Measurements from ENCODE around the gene PPTC7.

PPTC7 gene

DNA sequence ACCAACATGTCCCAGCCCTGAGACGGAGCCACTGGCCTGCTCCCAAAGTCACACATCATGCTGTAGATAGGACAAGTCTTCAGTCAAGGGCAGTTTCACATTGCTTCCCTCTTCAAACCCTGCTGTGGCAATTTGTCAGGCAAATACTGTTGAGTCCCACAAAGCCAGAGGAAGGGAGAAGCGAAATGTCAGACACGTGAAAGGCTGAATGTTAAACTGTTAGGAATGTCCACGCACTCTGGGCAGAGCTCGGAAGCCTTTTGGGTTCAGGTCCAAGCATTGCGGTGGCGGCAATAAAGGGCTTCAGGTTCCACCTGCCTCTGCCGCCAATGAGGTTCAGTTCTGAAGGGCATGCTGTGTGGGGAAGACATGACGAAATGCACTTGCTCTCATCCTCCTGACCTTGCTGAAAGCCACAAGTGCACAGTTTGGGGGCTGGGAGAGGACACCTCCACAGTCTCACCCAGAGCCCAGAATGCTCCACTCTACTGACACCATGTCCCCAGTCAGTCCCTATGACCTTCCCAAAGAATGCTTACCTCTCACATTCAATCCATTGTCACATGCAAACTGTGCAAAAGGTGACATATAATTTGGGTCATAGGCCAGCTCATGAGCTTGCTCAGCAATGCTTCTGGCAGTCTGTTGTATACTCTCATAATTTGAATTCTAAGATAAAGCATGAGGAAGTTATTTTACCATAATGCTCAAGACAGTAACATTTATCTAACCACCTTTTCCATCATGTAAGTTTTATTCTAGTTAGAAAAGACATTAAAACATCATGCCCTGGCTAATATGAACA lies 45.3 kb downstream of the PPTC7 start:
- Histone ChIP-seq H3K9me3 (ENCODE audit: control insufficient read depth, insufficient read depth, low read length) (no peaks in the 10 kb centered on the region), H3K27ac (ENCODE audit: low read depth, low read length) (no peak overlapping the region), H3K27me3 (ENCODE audit: control insufficient read depth, low read length) (no peaks in the 10 kb centered on the region), H3K36me3 (ENCODE audit: control insufficient read depth, low read length) (peaks cover 81% of the 10 kb centered on the region), H3K4me1 (ENCODE audit: control insufficient read depth, low read length) (peaks cover 20% of the 10 kb centered on the region), H3K4me3 (ENCODE audit: low read length) (no peak overlapping the region), H4K20me1 (ENCODE audit: control insufficient read depth, insufficient read depth, low read depth, low read length) (no peaks in the 10 kb centered on the region), H3K4me2 (ENCODE audit: low read length) (no peak overlapping the region), H3K79me2 (ENCODE audit: control insufficient read depth, low read length) (peaks cover 41% of the 10 kb centered on the region), H3F3A (ENCODE audit: control insufficient read depth, insufficient read depth) (peaks cover 8% of the 10 kb centered on the region; the same call in 1 of the 2 replicates), H3K9me2 (replicated peaks; ENCODE audit: control insufficient read depth, low read length) (no peaks in the 10 kb centered on the region)
- no peak for TF ChIP-seq EZH2phosphoT487 (IDR thresholded peaks at IDR 0.05; ENCODE audit: borderline replicate concordance, low read length)
- TF ChIP-seq, protein P1, sequence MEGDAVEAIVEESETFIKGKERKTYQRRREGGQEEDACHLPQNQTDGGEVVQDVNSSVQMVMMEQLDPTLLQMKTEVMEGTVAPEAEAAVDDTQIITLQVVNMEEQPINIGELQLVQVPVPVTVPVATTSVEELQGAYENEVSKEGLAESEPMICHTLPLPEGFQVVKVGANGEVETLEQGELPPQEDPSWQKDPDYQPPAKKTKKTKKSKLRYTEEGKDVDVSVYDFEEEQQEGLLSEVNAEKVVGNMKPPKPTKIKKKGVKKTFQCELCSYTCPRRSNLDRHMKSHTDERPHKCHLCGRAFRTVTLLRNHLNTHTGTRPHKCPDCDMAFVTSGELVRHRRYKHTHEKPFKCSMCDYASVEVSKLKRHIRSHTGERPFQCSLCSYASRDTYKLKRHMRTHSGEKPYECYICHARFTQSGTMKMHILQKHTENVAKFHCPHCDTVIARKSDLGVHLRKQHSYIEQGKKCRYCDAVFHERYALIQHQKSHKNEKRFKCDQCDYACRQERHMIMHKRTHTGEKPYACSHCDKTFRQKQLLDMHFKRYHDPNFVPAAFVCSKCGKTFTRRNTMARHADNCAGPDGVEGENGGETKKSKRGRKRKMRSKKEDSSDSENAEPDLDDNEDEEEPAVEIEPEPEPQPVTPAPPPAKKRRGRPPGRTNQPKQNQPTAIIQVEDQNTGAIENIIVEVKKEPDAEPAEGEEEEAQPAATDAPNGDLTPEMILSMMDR (IDR thresholded peaks at IDR 0.05; ENCODE audit: low read depth, low read length, poor library complexity, severe bottlenecking) = no peak

DNA sequence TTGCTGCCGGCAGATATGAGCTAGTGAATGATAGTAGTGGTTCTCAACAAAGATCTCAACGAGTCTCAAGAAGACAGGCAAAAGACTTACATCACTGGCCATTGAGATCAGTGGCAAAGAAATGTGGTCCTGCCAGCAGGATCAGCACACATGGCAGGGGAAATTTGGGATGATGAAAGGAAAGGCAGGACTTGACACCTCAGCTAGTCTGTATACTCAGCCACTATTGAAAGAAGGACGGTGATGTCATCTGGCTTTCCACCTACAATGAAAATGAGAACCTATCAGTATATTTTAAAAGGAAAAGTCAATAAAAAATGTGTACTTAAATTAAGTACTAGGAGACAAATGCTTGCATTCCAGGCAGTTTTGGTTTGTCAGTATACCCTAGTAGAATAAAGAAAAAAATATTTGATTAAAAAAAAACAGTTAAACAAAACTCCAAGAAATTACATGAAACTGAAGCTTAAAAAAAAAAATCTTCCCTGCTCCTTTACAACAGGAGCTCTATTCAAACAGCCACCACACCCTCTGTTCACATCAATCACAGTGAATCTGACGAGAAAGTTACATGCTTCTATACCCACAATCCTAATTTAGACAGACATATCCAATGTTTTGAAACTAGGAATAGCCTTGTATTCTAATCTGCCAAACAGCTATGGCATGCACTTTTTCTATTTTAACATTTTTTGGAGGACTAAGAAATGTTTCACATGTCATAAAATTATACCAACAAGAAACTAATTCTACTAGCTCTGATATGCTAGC lies 46.1 kb downstream of the PPTC7 start:
- Histone ChIP-seq H3F3A (ENCODE audit: control insufficient read depth, insufficient read depth) (peaks cover 9% of the 10 kb centered on the region; the same call in 1 of the 2 replicates), H3K4me3 (ENCODE audit: low read length) (no peak overlapping the region), H3K27ac (ENCODE audit: low read depth, low read length) (no peak overlapping the region), H3K4me1 (ENCODE audit: control insufficient read depth, low read length) (peaks cover 28% of the 10 kb centered on the region), H4K20me1 (ENCODE audit: control insufficient read depth, insufficient read depth, low read depth, low read length) (no peaks in the 10 kb centered on the region), H3K27me3 (ENCODE audit: control insufficient read depth, low read length) (no peaks in the 10 kb centered on the region), H3K9me3 (ENCODE audit: control insufficient read depth, insufficient read depth, low read length) (no peaks in the 10 kb centered on the region), H3K36me3 (ENCODE audit: control insufficient read depth, low read length) (peaks cover 83% of the 10 kb centered on the region), H3K4me2 (ENCODE audit: low read length) (no peak overlapping the region), H3K79me2 (ENCODE audit: control insufficient read depth, low read length) (peaks cover 34% of the 10 kb centered on the region), H3K9me2 (replicated peaks; ENCODE audit: control insufficient read depth, low read length) (no peaks in the 10 kb centered on the region)
- TF ChIP-seq, protein P1 (IDR thresholded peaks at IDR 0.05; ENCODE audit: low read depth, low read length, poor library complexity, severe bottlenecking) = no peak
- TF ChIP-seq EZH2phosphoT487 (IDR thresholded peaks at IDR 0.05; ENCODE audit: borderline replicate concordance, low read length) = no peak

DNA sequence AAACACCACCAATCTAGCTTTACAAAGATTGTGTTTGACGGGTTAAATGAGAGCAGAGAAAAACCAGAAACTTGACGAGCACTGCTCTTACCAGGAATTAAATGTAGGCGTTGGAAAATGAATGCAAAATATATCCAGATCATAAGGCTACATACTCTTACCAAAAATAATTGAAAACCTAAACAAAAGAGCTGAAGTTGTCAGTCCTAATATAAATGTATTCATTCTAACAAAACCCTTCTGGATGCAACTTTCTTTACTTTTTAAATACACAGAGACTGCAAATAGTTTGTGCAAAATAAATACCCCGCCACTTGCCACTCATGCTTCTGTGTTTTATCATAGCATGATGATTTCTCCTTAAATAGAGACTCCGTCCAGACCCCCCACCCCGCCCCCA lies 48.3 kb downstream of the PPTC7 start:
- Histone ChIP-seq H4K20me1 (ENCODE audit: control insufficient read depth, insufficient read depth, low read depth, low read length) (no peaks in the 10 kb centered on the region), H3K79me2 (ENCODE audit: control insufficient read depth, low read length) (peaks cover 29% of the 10 kb centered on the region), H3K27ac (ENCODE audit: low read depth, low read length) (no peak overlapping the region), H3K4me2 (ENCODE audit: low read length) (no peak overlapping the region), H3F3A (ENCODE audit: control insufficient read depth, insufficient read depth) (peaks cover 16% of the 10 kb centered on the region; the same call in 1 of the 2 replicates), H3K4me3 (ENCODE audit: low read length) (no peak overlapping the region), H3K36me3 (ENCODE audit: control insufficient read depth, low read length) (peaks cover 80% of the 10 kb centered on the region), H3K9me2 (replicated peaks; ENCODE audit: control insufficient read depth, low read length) (no peaks in the 10 kb centered on the region), H3K4me1 (ENCODE audit: control insufficient read depth, low read length) (peaks cover 50% of the 10 kb centered on the region), H3K27me3 (ENCODE audit: control insufficient read depth, low read length) (no peaks in the 10 kb centered on the region), H3K9me3 (ENCODE audit: control insufficient read depth, insufficient read depth, low read length) (no peaks in the 10 kb centered on the region)
- TF ChIP-seq EZH2phosphoT487 (IDR thresholded peaks at IDR 0.05; ENCODE audit: borderline replicate concordance, low read length) = no peak
- TF ChIP-seq, protein P1 (IDR thresholded peaks at IDR 0.05; ENCODE audit: low read depth, low read length, poor library complexity, severe bottlenecking) = no peak

Data from DOHH2 (cell line).